PC-3 (cell line): ENCODE results near the gene TEX29. TPM values are rescaled to one million over a fixed set of nuclear protein-coding genes. Genes with fewer than 3 reads are reported as not detected.

Source experiments
- ATAC-seq: fragments of 200-7000 bp; cut with Tn5 transposase; 2 replicates; pipeline ENCODE4 v1.9.1; 2020; ENCODE audit warnings: mild to moderate bottlenecking, moderate library complexity
- BruUV-seq: library from RNA; stranded (reverse); fragments of 400-500 nt; replicated peaks from 2 replicates; lab custom pipeline; 2021; lab: Mats Ljungman, UMichigan
- CTCF ChIA-PET: fragments of 300-600 bp; sonication (Branson Sonifier 250); formaldehyde crosslinking; loops from one replicate; lab custom pipeline; 2022; ENCODE audit warnings: antibody characterized with exemption; lab: Charles Lee
- POLR2A ChIA-PET: fragments of 300-600 bp; sonication (Branson Sonifier 250); formaldehyde crosslinking; loops from one replicate; lab custom pipeline; 2022; ENCODE audit warnings: antibody characterized with exemption; ENCODE audit not compliant: unreplicated experiment; lab: Charles Lee
- DNase-seq: peaks from one replicate; pipeline ENCODE4 v3.0.0-alpha.2; 2015
- H2AFZ ChIP-seq: fragments of 300-600 bp; sonication (generic); 2 replicates; pipeline ENCODE4 v1.6.0; 2016; ENCODE audit warnings: antibody characterized with exemption, low read length
- H3F3A ChIP-seq: fragments of 300-600 bp; sonication (generic); one replicate; pipeline ENCODE4 v1.6.0; 2017; ENCODE audit warnings: antibody characterized with exemption, low read length, control low read depth, mild to moderate bottlenecking; ENCODE audit not compliant: unreplicated experiment
- H3K27ac ChIP-seq: fragments of 300-600 bp; sonication (generic); 2 replicates; pipeline ENCODE4 v1.5.1; 2016; ENCODE audit warnings: mild to moderate bottlenecking, low read length
- H3K27me3 ChIP-seq: fragments of 300-600 bp; sonication (generic); 2 replicates; pipeline ENCODE4 v1.6.1; 2016; ENCODE audit warnings: low read length, mixed read lengths
- H3K36me3 ChIP-seq: fragments of 300-600 bp; sonication (generic); 2 replicates; pipeline ENCODE4 v1.6.1; 2016; ENCODE audit warnings: low read depth, mixed run types, low read length, mixed read lengths
- H3K4me1 ChIP-seq: fragments of 300-600 bp; sonication (generic); 2 replicates; pipeline ENCODE4 v1.5.1; 2016; ENCODE audit warnings: low read length; ENCODE audit not compliant: insufficient read depth
- H3K4me2 ChIP-seq: fragments of 300-600 bp; sonication (generic); 2 replicates; pipeline ENCODE4 v1.6.0; 2016; ENCODE audit warnings: low read length
- H3K4me3 ChIP-seq: fragments of 300-600 bp; sonication (generic); 2 replicates; pipeline ENCODE4 v1.5.1; 2016; ENCODE audit warnings: mild to moderate bottlenecking, low read length, mixed read lengths
- H3K79me2 ChIP-seq: fragments of 300-600 bp; sonication (generic); 2 replicates; pipeline ENCODE4 v1.6.1; 2017; ENCODE audit warnings: low read length, mixed read lengths
- H3K9ac ChIP-seq: fragments of 300-600 bp; sonication (generic); 2 replicates; pipeline ENCODE4 v1.6.0; 2016; ENCODE audit warnings: mild to moderate bottlenecking, low read length
- H3K9me2 ChIP-seq: fragments of 300-600 bp; sonication (generic); replicated peaks from 2 replicates; pipeline ENCODE4 v1.6.1; 2016; ENCODE audit warnings: mixed run types, low read length, mixed read lengths
- H3K9me3 ChIP-seq: fragments of 300-600 bp; sonication (generic); 2 replicates; pipeline ENCODE4 v1.6.1; 2016; ENCODE audit warnings: low read length, mixed read lengths
- H4K20me1 ChIP-seq: fragments of 300-600 bp; sonication (generic); 2 replicates; pipeline ENCODE4 v1.6.1; 2016; ENCODE audit warnings: low read length, mixed read lengths
- CTCF ChIP-seq: fragments of 300-600 bp; sonication (generic); conservative IDR thresholded peaks from 2 replicates; pipeline ENCODE4 v1.5.1; 2017; ENCODE audit warnings: antibody characterized with exemption, low read depth, mild to moderate bottlenecking, low read length
- EZH2 ChIP-seq: fragments of 300-600 bp; sonication (generic); IDR thresholded peaks from one replicate; pipeline ENCODE4 v1.6.1; 2017; ENCODE audit warnings: antibody characterized with exemption, mild to moderate bottlenecking, low read length; ENCODE audit not compliant: unreplicated experiment
- EZH2phosphoT487 ChIP-seq: fragments of 300-600 bp; sonication (generic); IDR thresholded peaks from 2 replicates; pipeline ENCODE4 v1.6.1; 2018; ENCODE audit warnings: mild to moderate bottlenecking, antibody characterized with exemption, low read length, borderline replicate concordance
- intact Hi-C: fragments of 100-400 bp; cut with micrococcal nuclease; formaldehyde crosslinking; loops from 2 replicates; pipeline ENCODE4 v1.9.0; 2023
- total RNA-seq: library from RNA; depleted of rRNA; stranded (reverse); fragments of >200 nt; gene quantifications from 2 replicates; pipeline ENCODE4 v1.2.3, GENCODE V29; 2014

The TEX29 gene
- total RNA-seq, 1 experiment from 2014 or later: not detected

- Histone ChIP-seq H3F3A (no peaks in the 10 kb centered on the region), H4K20me1 (no peaks in the 10 kb centered on the region), H3K4me1 (no peaks in the 10 kb centered on the region), H3K9me2 (no peaks in the 10 kb centered on the region), H3K27me3 (peaks cover 29% of the 10 kb centered on the region), H2AFZ (no peak overlapping the region), H3K27ac (no peak overlapping the region), H3K9me3 (no peaks in the 10 kb centered on the region), H3K36me3 (no peaks in the 10 kb centered on the region), H3K9ac (no peak overlapping the region), H3K4me3 (no peak overlapping the region), H3K4me2 (no peak overlapping the region), H3K79me2 (no peaks in the 10 kb centered on the region)
- no peak for TF ChIP-seq EZH2phosphoT487
- no peak for TF ChIP-seq EZH2
- TF ChIP-seq CTCF: no peak
- BruUV-seq: no TSS peak
- POLR2A ChIA-PET: no interaction called here
- CTCF ChIA-PET: no interaction called here
- ATAC-seq (no peak), DNase-seq (no peak)
- intact Hi-C loops: no loop called here
Measured at GRCh38 chr13:111390522-111391270, 70.3 kb downstream of the TEX29 start.

DNA sequence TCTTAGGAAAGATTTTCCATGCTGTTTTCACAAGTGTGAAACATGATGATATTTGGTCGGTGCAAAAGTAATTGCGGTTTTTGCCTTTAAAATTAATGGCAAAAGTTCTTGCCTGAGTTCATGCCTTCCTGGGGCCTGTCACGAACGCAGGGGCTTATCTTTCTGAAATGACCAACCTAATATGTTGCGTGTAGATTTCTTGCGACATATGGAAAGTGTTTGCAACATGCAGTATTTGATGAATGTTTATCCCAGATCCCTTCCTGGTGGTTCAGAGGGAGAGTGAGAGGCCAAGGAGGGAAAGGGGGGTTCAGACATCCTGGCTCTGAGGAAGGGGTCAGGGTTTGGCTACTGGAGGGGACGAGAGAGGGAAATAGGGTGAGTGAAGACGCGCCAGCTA is 72.0 kb downstream of the TEX29 start:
- Histone ChIP-seq H3K27ac (no peak overlapping the region), H3K4me1 (no peaks in the 10 kb centered on the region), H3K9me2 (no peaks in the 10 kb centered on the region), H3K4me2 (no peak overlapping the region), H3F3A (no peaks in the 10 kb centered on the region), H3K27me3 (peaks cover 44% of the 10 kb centered on the region), H3K79me2 (no peaks in the 10 kb centered on the region), H3K36me3 (no peaks in the 10 kb centered on the region), H3K9me3 (no peaks in the 10 kb centered on the region), H2AFZ (no peak overlapping the region), H3K9ac (no peak overlapping the region), H4K20me1 (no peaks in the 10 kb centered on the region), H3K4me3 (no peak overlapping the region)
- ChIA-PET CTCF (no interaction called here), POLR2A (no interaction called here)
- TF ChIP-seq CTCF (no peak), EZH2phosphoT487 (no peak), EZH2 (no peak)
- ATAC-seq: no peak
- DNase-seq: no peak
- no TSS peak for BruUV-seq
- intact Hi-C loops: no loop called here

- H4K20me1 ChIP-seq: no peaks in the 10 kb centered on the region
- ATAC-seq (no peak), DNase-seq (no peak)
- TF ChIP-seq CTCF: no peak
- no peak for TF ChIP-seq EZH2phosphoT487
- TF ChIP-seq EZH2: no peak
- H3K27me3 ChIP-seq: peaks cover 46% of the 10 kb centered on the region
- no peaks in the 10 kb centered on the region for H3K9me2 ChIP-seq
- H3K27ac ChIP-seq: no peak overlapping the region
- no peaks in the 10 kb centered on the region for H3K4me1 ChIP-seq
- no peak overlapping the region for H3K4me3 ChIP-seq
- no peaks in the 10 kb centered on the region for H3K9me3 ChIP-seq
- no peak overlapping the region for H2AFZ ChIP-seq
- POLR2A ChIA-PET: no interaction called here
- CTCF ChIA-PET: no interaction called here
- H3F3A ChIP-seq: no peaks in the 10 kb centered on the region
- no peak overlapping the region for H3K4me2 ChIP-seq
- intact Hi-C loops: no loop called here
- no peak overlapping the region for H3K9ac ChIP-seq
- H3K79me2 ChIP-seq: no peaks in the 10 kb centered on the region
- H3K36me3 ChIP-seq: no peaks in the 10 kb centered on the region
- no TSS peak for BruUV-seq
Measured at GRCh38 chr13:111393221-111393790, 72.9 kb downstream of the TEX29 start.
